ENCODE results near the gene NABP1. TPM values are rescaled to one million over a fixed set of nuclear protein-coding genes. Genes with fewer than 3 reads are reported as not detected.

The NABP1 gene
- total RNA-seq, 2 experiments from 2014 or later, result 16.7 to 42.5 TPM

DNA sequence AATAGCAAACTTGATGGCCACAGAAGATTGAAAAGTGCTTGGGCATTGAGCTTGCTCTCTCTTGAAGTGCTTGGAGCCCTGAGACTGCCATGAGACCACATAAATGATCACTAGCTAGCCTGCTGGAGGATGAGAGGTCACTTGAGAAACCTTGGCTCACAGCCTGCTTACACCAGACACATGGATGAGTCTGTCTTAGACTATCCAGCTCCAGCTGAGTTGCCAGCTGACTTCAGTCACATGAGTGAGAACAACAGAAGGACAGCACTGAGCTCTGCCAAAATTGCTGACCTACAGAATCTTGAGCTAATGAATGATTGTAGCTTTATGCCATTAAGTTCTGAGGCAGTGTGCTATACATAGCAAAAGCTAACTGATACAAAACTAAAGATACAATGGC, 18.1 kb downstream of the NABP1 start:
- Histone ChIP-seq H3K4me1 (ENCODE audit: insufficient read depth, low read length, poor library complexity, severe bottlenecking) (no peaks in the 10 kb centered on the region), H3K9me2 (ENCODE audit: insufficient read depth, low read length) (no peaks in the 10 kb centered on the region), H3K36me3 (ENCODE audit: insufficient read depth, low read length) (no peaks in the 10 kb centered on the region), H3K9me3 (ENCODE audit: low read length) (0 out of 2 replicates have a peak, but pooled peaks cover 4% of the 10 kb centered on the region), H3K79me2 (ENCODE audit: insufficient read depth, low read depth, low read length) (no peaks in the 10 kb centered on the region), H3K4me2 (ENCODE audit: low read length) (no peak overlapping the region), H2AFZ (ENCODE audit: low read length) (no peak overlapping the region), H3K4me3 (ENCODE audit: low read depth, low read length, poor library complexity, severe bottlenecking) (no peak overlapping the region), H4K20me1 (ENCODE audit: insufficient read depth, low read length) (0 out of 2 replicates have a peak, but pooled peaks cover 4% of the 10 kb centered on the region), H3K27ac (ENCODE audit: low read depth, low read length, poor library complexity, severe bottlenecking) (no peak overlapping the region)
- CTCF ChIA-PET (ENCODE audit: unreplicated experiment), result no interaction called here
- intact Hi-C loops (cut with micrococcal nuclease; ENCODE audit: unreplicated experiment), result no loop called here
- POLR2A ChIA-PET, result interaction anchor here (0.6 to 1.7 kb wide), 6 partner anchors 10 to 281 kb away, joined by 3 to 7 read pairs (median 4); no protein-coding TSS in a partner anchor
- no peak for DNase-seq (ENCODE audit: low spot score)
- no TSS peak for BruUV-seq (replicated peaks)
- TF ChIP-seq, protein P1, sequence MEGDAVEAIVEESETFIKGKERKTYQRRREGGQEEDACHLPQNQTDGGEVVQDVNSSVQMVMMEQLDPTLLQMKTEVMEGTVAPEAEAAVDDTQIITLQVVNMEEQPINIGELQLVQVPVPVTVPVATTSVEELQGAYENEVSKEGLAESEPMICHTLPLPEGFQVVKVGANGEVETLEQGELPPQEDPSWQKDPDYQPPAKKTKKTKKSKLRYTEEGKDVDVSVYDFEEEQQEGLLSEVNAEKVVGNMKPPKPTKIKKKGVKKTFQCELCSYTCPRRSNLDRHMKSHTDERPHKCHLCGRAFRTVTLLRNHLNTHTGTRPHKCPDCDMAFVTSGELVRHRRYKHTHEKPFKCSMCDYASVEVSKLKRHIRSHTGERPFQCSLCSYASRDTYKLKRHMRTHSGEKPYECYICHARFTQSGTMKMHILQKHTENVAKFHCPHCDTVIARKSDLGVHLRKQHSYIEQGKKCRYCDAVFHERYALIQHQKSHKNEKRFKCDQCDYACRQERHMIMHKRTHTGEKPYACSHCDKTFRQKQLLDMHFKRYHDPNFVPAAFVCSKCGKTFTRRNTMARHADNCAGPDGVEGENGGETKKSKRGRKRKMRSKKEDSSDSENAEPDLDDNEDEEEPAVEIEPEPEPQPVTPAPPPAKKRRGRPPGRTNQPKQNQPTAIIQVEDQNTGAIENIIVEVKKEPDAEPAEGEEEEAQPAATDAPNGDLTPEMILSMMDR (conservative IDR thresholded peaks at IDR 0.05; ENCODE audit: low read length), result no peak
- no peak for TF ChIP-seq EZH2phosphoT487 (IDR thresholded peaks at IDR 0.05; ENCODE audit: borderline replicate concordance, low read depth, low read length)

DNA sequence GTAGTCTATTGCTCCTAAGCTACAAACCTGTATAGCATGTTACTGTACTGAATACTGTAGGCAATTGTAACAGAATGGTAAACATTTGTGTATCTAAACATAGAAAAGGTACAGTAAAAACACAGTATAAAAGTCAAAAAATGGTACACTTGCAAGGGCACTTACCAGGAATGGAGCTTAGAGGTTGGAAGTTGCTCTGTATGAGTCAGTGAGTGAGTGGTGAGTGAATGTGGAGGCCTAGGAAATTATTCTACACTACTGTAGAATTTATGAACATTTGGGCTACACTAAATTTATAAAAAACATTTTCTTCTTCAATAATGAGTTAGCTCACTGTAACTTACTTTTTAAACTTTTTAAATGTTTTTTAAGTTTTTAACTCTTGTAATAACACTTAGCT, 19.0 kb downstream of the NABP1 start:
- no peaks in the 10 kb centered on the region for H3K4me1 ChIP-seq (ENCODE audit: insufficient read depth, low read length, poor library complexity, severe bottlenecking)
- no peak overlapping the region for H3K4me2 ChIP-seq (ENCODE audit: low read length)
- H4K20me1 ChIP-seq (ENCODE audit: insufficient read depth, low read length), result 0 out of 2 replicates have a peak, but pooled peaks cover 4% of the 10 kb centered on the region
- POLR2A ChIA-PET, result interaction anchor here (0.5 to 1.7 kb wide), 9 partner anchors 11 to 199 kb away, joined by 3 to 7 read pairs (median 3); no protein-coding TSS in a partner anchor
- H3K79me2 ChIP-seq (ENCODE audit: insufficient read depth, low read depth, low read length), result no peaks in the 10 kb centered on the region
- H3K36me3 ChIP-seq (ENCODE audit: insufficient read depth, low read length), result no peaks in the 10 kb centered on the region
- no peaks in the 10 kb centered on the region for H3K9me2 ChIP-seq (ENCODE audit: insufficient read depth, low read length)
- H2AFZ ChIP-seq (ENCODE audit: low read length), result no peak overlapping the region
- intact Hi-C loops (cut with micrococcal nuclease; ENCODE audit: unreplicated experiment), result no loop called here
- no peak for TF ChIP-seq EZH2phosphoT487 (IDR thresholded peaks at IDR 0.05; ENCODE audit: borderline replicate concordance, low read depth, low read length)
- H3K27ac ChIP-seq (ENCODE audit: low read depth, low read length, poor library complexity, severe bottlenecking), result no peak overlapping the region
- 0 out of 2 replicates have a peak, but pooled peaks cover 4% of the 10 kb centered on the region for H3K9me3 ChIP-seq (ENCODE audit: low read length)
- CTCF ChIA-PET (ENCODE audit: unreplicated experiment), result no interaction called here
- no peak for DNase-seq (ENCODE audit: low spot score)
- H3K4me3 ChIP-seq (ENCODE audit: low read depth, low read length, poor library complexity, severe bottlenecking), result no peak overlapping the region
- no TSS peak for BruUV-seq (replicated peaks)

DNA sequence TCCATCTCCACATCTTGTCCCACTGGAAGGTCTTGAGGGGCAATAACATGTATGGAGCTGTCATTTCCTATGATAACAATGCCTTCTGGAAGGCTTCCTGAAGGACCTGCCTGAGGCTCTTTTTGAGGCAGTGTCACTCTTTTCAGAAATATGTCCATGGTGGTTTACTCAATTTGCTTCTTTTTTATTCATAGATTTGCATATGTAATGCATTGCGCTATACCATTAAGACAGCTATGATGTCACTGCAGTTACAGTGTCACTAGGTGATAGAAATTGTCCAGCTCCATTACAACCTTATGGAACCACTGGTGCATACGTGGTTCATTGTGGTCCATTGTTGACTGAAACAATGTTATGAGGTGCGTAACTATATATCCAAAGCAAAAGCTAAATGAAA, 19.9 kb downstream of the NABP1 start:
- Histone ChIP-seq H3K4me3 (ENCODE audit: low read depth, low read length, poor library complexity, severe bottlenecking) (no peak overlapping the region), H3K4me1 (ENCODE audit: insufficient read depth, low read length, poor library complexity, severe bottlenecking) (no peaks in the 10 kb centered on the region), H3K4me2 (ENCODE audit: low read length) (no peak overlapping the region), H3K9me3 (ENCODE audit: low read length) (0 out of 2 replicates have a peak, but pooled peaks cover 4% of the 10 kb centered on the region), H2AFZ (ENCODE audit: low read length) (no peak overlapping the region), H3K36me3 (ENCODE audit: insufficient read depth, low read length) (no peaks in the 10 kb centered on the region), H3K27ac (ENCODE audit: low read depth, low read length, poor library complexity, severe bottlenecking) (no peak overlapping the region), H3K79me2 (ENCODE audit: insufficient read depth, low read depth, low read length) (no peaks in the 10 kb centered on the region), H4K20me1 (ENCODE audit: insufficient read depth, low read length) (0 out of 2 replicates have a peak, but pooled peaks cover 4% of the 10 kb centered on the region), H3K9me2 (ENCODE audit: insufficient read depth, low read length) (no peaks in the 10 kb centered on the region)
- DNase-seq (ENCODE audit: low spot score), result no peak
- ChIA-PET CTCF (ENCODE audit: unreplicated experiment) (no interaction called here), POLR2A (no interaction called here)
- BruUV-seq (replicated peaks), result no TSS peak
- TF ChIP-seq, protein P1 (conservative IDR thresholded peaks at IDR 0.05; ENCODE audit: low read length), result no peak
- no peak for TF ChIP-seq EZH2phosphoT487 (IDR thresholded peaks at IDR 0.05; ENCODE audit: borderline replicate concordance, low read depth, low read length)
- intact Hi-C loops (cut with micrococcal nuclease; ENCODE audit: unreplicated experiment), result no loop called here
